K562 (cell line): Measurements from ENCODE around the gene COG7.

Experiments
- DPF2 ChIP-seq: fragments of 450-650 bp; IDR thresholded peaks from 2 replicates; pipeline ENCODE4 v1.6.1; 2016
- EZH2 ChIP-seq: IDR thresholded peaks from 2 replicates; pipeline ENCODE4 v1.6.1; 2012; ENCODE audit warnings: low read depth, mild to moderate bottlenecking, inconsistent platforms, low read length, borderline replicate concordance
- KLF13 ChIP-seq: fragments of 450-650 bp; IDR thresholded peaks from 2 replicates; pipeline ENCODE4 v1.6.1; 2016; ENCODE audit warnings: missing genetic modification characterization, low read depth, mild to moderate bottlenecking, missing compliant biosample characterization, moderate library complexity, borderline replicate concordance
- LARP7 ChIP-seq: fragments of 450-650 bp; IDR thresholded peaks from 2 replicates; pipeline ENCODE4 v1.6.1; 2016

DNA sequence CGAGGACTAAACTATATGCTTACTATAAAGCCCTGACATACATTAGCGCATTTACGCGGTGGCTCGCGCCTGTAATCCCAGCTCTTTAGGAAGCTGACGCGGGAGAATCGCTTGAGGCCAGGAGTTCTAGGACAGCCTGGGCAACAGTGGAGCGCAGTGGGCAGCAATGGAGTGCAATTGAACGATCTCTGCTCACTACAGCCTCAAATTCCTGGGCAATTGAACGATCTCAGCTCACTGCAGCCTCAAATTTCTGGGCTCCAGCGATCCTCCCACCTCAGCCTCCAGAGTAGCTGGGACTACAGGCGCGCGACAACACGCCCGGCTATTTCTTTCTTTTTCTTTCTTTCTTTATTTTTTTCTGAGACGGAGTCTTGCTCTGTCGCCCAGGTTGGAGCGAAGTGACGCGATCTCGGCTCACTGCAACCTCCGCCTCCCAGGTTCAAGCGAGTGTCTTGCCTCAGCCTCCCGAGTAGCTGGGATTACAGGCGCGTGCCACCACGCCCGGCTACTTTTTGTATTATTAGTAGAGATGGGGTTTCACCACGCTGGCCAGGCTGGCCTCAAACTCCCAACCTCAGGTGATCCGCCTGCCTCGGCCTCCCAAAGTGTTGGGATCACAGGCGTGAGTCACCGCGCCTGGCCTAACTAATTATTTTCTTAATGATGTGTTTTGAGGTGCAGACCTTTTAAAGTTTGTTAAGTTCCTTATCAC lies 506 bp upstream of the COG7 start:
- TF ChIP-seq EZH2 (no peak), KLF13 (tag) (no peak), LARP7 (no peak), DPF2 (no peak)
